GM19463 (cell line): Measurements from ENCODE around the gene GPC6.

ENCODE experiments used
- ATAC-seq: cut with Tn5 transposase; IDR thresholded peaks from one replicate; pipeline ENCODE4 v1.9.1; 2021; ENCODE audit warnings: mild to moderate bottlenecking, moderate library complexity; ENCODE audit not compliant: unreplicated experiment

The GPC6 gene

DNA sequence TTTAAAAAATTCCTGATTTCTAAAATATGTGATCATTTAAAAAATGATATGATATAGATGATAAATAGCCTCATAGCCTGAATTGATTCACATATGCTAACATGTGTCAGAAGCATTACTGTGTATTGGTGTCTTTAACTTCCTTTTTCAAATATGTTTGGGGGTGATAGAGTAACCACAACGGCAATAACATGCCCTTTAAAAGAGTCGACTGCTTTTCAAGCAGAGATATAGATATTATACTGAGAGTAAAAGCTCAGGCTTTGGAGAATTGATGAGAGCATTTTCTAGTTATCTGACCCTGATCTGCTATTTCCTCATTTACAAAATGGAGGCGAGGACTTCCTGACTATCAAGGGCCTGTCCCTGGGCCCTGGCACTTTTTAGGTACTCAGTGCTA lies 992.3 kb downstream of the GPC6 start:
- no peak for ATAC-seq

DNA sequence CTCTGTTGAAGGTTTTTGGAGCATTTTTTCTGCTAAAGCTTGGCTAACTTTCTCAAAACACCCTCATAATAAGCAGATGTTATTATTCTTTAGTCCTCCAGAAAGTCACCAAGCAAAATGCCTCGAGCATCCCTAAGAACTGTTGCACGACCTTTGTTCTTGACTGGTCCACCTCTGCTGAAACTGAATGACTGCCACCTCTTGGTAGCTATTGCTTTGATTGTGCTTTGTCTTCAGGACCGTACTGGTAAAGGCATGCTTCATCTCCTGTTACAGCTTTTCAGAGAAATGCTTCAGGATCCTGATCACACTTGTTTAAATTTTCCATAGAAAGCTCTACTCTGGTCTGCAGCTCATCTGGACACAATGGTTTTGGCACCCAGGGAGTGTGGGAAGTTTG lies 998.1 kb downstream of the GPC6 start:
- no peak for ATAC-seq

DNA sequence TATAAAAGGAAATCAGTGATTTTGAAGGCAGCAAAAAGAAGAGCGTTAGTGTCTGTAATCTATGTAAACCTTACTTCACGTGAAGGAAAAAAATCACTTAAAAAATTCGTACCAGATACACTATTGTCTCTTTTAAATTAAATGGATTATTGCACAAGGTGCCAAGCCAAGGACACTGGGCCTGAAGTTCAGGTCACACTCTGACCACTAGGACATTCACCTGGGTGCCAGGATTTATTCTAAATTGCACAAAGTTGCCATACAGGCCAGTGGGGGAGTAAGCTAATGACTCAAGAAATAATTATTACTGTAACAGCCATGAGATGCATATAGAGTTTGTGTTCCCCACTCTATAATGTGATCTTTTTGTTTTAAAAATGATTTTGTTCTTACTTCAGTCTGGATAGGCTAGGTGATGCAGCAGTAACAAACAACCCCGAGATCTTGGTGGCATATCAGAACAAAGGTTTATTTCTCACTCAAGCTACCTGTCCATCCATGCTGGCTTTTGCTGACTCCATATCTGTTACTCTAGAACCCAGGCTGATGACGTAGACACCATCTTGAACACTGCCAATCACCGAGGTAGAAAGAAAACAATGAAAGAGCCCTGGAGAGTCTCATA lies 1000.8 kb downstream of the GPC6 start:
- ATAC-seq, result no peak

DNA sequence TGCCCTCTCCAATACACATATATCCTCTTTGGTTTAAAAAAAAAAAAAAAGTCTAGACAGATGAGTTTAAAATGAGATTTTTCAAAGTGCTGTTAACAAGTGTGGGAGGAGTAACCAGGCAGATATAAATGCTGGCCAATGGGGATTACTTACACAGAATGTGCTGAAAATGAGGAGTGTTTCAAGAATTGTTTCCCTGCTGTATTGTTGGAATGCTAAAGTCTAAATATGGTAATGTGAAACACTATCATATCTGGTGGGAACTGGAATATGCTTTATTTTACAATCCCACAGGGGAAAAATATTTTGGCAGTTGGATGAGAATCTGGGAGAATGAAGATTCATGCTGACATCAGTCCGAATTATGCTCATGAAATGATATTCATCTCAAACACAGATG lies 1002.2 kb downstream of the GPC6 start:
- ATAC-seq, result no peak

DNA sequence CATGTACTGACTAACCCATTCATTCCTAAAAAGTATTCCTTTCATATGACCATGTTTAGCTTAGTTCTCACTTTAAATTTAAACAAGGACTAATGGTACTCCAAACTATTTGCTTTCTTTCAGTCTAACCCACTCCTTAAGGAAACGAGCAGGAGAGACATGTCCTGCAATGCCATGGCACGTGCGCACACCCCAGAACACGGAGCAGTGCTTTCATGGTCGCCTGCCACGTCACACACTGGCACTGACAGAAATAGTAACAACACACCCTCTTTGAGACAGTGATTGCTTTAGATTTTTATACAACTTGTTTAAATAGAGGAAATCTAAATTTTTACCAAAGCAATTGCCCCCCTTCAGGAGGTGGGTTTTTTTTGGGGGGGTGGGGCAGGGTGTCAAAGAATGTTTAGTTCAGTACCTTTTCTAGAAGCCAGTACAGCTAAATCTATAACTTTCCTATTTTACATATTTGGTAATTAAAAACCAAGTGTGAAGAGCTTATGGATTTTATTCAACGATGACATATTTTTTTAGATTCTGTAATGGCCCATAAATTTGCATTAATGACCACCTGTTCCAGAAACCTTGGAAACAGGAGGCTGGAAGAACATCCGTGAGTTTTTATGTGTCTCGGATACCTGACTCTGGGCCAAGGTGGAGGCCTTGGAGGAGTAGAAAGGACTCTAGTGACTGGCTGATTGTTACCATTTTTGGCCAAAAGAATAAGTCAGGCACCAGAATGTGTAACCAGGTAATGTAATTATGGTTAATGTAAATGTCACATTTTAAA lies 1005.7 kb downstream of the GPC6 start:
- ATAC-seq, result no peak

DNA sequence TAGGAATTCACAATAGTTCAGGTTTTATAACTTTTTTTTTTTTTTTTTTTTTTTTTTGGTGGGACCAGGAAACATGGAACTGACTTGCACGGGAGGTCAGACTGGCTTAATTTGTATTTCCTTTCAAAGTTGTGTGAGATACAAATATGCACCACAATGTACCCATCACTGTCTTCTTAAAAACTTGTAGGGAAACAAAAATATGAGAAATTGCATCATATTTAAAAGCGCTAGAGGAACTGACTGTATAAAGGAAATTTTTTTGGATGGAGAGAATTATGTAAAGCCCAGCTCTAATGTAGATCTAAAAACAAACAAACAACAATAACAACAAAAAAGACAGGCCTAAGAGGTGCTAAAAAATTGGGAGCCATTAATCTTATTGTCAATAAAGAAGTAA lies 1006.3 kb downstream of the GPC6 start:
- ATAC-seq, result no peak

DNA sequence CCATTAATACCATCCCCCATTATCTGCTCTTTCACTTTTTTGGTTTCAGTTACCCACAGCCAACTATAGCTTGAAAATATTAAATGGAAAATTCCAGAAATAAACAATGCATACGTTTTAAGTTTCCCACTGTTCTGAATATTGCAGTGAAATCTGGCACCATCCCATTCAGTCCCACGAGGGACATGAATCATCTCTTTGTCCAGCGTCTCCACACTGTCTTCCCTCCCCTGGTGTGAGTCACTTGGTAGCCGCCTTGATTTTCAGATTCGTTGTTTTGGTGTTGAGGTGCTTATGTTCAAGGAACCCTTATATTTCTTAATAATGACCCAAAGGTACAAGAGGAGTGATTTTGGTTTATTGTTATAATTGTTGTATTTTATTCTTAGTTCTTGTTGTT lies 1006.8 kb downstream of the GPC6 start:
- ATAC-seq, result no peak

DNA sequence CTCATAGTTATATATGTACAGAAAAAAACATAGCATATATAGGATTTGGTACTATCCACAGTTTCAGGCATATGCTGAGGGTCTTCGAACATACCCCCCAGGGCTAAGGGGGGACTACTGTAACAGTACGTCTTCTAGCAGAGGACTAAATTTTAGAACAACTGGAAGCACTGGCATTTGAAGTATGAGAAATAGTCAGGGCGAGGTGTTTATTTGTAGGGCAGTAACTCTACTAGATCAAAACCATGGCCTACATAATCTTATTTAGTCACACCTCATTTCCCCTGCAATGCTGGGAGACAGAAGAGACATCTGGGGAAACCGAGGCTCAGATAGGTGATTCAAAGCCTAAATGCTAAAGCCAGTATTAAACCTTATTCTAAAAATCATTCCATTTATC lies 1007.2 kb downstream of the GPC6 start:
- no peak for ATAC-seq

DNA sequence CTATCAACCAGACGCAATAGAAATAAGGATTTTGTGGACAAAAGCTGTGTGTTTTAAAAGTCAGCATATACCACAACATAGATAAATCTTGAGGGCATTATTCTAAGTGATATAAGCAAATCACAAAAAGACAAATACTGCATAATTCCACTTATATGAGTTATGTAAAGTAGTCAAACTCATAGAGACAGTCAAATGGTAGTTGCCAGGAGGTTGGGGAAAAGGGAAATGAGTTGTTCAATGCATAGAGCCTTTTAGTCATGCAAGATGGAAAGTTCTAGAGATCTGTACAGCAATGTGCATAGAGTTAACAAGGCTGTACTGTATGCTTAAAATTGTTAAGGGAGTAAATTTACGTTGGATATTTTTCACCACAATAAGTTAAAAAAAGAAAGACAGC lies 1008.1 kb downstream of the GPC6 start:
- ATAC-seq, result no peak

DNA sequence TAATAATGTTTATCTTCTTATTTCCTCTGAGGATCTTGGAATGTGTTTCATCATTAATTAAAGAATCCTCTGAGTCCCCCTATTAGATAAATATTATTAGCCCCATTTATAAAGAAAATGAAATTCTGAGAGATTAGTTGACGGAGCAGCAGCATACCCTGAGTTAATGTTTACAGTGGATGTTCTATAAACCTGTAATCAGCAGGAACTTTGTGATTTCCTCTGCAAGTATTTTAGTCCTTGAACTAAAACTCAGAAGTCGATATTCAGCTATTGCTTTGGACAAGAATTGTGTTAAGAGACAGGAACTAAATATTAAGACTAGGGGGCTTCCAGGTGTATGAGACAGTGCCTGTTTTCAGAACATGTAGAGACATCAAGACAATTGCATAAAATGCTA lies 1009.5 kb downstream of the GPC6 start:
- no peak for ATAC-seq

DNA sequence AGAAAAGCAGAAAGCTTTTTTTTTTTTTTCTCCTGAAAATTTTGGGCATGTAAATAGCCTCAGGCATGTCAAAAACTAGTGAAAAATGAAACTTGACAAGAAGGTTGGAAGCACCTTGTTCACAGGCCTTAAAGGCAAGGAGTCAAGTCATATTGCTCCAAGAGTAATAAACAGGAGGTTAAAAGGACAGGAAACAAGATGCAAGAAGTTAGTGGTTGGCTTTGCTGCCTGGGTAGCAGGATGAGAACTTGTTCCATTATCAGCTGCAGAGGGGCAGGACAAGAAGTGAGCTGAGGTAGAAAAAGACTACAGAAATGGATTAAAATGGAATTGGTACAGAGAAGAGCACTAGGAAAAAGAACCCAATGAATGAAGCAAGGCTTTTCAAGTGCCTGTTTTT lies 1010.3 kb downstream of the GPC6 start:
- ATAC-seq, result no peak

DNA sequence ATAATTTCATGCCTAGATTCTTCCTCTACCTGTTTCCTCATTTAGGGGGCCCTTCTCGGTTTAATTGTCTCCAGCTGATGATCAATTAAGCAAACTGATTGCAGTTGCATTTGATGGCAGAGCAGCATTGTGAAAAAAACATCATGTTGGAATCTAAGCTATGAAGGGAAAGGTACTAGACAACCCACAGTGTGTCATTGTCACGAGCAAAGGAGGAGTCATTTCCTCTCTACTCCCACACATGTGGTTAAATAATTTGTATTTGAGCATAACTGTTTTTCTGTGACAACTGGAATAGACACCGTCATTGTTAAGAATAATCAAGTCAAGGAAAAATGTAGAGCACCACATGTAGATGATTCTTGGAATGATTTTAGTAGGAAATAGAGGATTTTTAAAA lies 1012.5 kb downstream of the GPC6 start:
- no peak for ATAC-seq

DNA sequence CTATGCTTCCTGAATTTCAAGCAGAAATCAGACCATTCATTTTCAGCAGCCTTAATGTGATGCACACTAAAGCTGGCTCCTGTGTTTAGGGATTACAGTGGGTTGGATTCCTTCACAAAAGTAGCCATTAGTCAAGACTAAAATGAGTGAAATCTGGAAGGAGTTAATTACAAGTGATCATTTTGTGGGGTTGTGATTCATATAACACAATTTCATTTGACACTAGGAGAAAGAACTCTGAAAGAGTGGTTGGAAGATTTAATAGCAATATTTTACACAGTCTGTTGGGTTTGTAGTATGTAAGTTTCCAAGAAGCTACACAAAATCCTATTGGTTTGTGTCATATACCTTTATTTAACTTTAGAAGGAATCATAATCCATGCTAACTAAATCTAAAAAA lies 1015.9 kb downstream of the GPC6 start:
- ATAC-seq, result no peak

DNA sequence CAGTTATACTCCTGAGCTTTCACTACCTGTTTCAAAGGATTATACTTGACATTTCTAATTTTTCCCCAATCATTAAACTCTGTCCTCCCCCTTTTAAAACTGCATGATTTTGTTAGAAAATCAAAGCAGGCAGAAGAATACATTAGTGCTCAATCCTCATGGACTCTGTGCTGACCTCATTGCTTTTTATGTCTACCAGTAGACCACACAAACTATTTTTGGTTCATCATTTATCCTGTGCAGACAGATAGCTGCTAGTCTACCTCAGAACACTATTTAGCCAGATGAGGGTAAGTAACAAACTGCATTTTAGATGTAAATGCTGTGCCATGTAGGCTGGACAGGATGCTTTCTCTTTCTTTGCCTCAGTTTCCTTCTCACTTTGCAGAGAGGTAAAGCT lies 1016.9 kb downstream of the GPC6 start:
- ATAC-seq, result no peak

DNA sequence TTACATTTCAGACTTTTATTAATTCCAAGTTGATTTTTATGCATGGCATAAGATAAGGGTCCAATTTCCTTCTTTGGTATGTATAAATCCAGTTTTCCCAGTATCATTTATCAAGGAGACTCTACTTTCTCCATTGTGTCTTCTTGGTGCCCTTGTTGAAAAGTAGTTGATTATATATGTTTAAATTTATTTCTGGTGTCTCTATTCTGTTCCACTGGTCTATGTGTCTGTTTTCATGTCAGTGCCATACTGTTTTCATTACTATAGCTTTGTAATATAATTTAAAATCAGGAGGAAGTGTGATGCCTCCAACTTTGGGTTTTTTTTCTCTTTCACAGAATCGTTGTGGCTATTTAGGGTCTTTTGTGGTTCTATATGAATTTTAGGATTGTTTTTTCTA lies 1019.9 kb downstream of the GPC6 start:
- no peak for ATAC-seq

DNA sequence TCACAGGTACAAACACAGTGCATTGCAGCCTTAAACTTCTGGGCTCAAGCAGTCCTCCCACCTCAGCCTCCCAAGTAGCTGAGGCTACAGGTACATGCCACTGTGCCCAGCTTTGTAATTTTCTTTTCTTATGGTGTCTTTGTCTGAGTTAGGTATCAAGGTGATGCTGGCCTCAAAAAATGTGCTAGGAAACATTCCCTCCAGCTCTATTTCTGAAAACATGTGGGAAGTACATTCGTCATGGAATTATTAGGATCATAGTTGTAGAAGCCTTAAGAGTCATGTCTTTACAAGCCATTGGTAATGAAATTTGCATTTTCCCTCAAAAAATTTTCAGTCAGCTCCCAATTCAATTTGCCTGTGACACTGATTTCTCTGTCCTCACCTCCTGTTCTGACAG lies 1021.3 kb downstream of the GPC6 start:
- ATAC-seq, result no peak

DNA sequence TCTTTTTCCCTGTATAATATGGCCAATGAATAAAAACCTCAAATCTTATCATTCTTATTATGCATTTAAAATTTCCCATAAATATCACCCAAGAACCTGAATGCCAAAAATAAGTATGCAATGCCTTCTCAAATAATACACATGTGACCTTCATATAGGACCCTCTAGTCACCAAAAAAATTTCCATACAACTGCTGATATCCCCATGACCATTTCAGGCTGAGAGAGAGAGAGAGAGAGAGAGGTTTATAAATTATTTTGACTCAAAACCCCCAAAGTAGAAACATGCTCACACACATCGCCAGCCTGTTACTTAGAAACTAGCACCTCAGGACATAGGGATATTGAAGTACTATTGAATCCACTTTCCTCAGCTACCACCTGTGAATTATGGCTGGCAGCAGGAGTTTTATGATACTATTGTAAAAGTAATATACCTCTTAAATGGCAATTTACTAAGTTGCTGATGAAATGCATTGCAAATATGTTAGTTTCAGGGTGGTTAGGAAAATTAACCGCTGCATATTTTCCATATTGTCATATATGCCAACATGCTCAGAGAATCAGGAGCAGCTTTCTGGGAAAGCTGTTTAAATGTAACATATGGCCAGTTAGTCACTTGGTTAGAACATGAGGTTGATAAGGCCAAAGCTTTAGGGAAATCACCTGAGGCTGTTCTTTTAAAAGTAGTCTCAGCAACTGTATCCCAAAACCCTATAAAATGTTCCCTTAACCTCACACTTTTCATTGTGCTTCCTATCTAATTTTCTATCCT lies 1022.0 kb downstream of the GPC6 start:
- ATAC-seq, result no peak

DNA sequence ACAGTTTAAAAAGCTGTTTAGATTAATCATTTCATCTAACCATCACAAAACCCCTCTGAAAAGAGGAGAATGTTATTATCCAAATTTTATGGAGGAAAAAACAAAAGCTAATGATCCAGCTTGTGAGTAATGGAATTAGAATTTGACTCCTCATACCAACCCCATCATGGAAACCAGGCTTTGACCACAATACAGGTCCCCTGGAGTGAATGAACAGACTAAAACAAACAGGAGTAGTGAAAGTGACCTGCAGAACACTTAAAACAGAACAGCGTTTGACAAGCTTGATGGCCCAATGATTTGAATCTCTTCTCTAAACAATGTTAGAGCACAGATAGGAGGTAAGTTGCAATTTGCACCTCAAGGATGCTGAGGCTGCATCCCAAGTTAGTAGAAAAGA lies 1022.9 kb downstream of the GPC6 start:
- no peak for ATAC-seq

DNA sequence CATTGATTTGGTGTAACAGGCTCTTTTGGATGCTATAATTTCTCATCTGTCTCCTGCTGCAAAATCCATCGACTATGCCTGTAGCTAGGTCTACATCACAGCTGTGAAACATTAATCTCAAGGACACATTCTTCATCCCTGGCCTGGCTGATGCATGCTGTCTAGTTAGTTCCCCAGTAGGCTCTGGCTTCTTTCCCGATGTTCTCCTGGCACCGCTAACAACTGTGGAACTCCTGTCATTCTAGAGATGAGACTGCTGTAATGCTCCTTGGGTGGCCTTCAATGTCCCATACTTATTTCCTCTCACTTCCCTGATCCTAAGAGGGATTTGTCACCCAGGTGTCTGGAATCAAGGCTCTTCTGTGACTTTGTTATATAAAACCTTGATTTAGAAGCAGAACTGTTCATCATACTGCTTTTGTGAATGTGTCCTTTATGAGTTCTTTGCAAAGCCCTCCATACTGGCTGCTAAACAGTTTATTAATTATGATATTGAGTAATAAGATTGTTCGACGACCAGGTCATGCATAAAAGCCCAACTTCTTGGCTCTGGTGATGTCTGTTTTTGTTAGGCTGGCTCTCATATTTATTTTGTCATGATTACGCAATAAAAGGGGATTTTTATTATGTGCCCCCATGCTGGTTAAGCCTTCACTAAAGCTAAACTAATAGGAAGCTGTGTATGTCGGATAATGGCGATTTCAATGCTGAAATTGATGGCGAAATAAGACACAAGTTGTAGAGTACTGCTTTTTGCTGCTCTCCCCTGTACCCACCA lies 1025.4 kb downstream of the GPC6 start:
- no peak for ATAC-seq

DNA sequence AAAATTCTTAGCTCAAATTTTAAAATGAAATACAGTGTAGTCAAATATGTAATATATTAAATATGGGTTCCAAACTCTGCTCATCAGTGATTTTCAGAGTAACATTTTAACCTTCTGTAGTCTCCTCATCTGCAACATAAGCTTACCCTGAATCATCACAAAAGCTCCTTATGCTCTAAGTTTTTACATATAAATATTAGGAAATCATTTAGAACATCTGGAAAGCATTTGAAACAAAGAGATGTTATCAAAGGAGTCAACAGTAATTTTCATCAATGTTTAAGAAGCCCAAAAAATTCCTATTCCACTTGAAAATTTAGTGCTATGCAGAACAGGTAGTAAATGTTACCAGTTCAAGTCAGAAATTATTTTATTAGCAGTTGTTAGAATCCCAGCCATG lies 1028.1 kb downstream of the GPC6 start:
- ATAC-seq, result no peak

DNA sequence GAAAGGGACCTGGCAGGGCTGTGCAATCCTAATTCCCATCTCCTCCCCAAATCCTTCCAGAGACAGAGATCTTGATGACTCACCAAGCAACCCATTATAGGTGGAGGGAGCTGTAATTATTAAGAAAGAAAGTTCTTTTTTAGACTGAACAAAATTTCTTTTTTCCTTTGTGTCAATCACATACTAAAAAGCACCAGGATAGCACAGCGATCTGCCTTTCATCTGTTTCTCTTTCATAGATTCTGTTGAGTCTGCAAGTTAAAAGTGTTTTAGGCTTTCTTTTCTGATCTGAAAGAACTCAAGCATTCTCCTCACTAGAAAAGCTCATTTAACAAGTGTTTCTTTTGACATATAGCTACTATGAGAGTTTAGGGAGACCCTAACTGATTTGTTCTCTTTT lies 1030.1 kb downstream of the GPC6 start:
- no peak for ATAC-seq
